ENCODE measurements around the gene MRTO4.
A peak's percentile ranks its signal among the peaks of the same experiment; 100 is the strongest.

MRTO4 gene

DNA sequence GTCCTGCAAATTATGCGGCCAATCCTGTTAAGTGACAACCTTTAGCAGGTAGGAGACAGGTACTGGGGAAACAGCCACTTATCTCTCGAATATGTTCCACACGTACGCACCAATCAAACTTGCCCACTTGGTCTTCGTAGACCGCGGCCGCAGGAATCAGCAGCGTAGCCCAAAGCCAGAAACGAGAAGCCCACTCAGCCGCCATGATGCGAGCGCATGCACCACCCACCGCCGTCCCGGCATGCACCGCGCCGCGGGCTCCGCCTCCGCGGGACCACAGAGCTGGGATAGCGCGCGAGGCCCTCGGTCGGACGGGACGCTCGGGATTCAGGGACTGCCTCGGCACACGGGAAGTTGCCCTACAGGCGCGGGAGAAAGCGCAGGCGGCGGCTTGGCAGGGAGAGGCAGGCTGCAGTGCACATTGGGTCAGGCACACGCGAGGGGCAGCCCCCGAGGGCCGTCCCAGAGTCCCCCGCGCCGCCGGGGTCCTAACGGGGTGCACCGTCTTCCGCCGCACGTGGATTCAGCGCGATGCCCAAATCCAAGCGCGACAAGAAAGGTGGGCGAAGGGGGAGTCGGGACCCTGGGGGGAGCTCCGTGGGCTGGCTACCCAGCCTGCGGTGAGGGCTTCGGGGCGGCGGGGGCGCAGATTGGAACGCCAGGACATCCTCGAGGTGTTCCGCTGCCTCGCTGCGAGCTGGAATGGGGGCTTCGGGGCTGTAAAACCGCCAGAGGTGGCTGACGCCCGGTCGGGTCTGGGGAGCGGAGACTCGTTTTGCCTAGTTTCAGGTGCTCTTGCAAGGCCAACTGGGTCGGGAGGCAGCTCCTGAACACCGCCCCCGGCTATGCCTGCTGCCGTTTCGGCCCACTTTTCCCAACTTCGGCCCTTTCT, at the start of gene MRTO4, which contains the start of gene EMC1:
MRTO4 (plus strand) TSS at position 501 of the 892 bp plus-strand sequence; CDS start at position 532, 31 bp downstream.
EMC1 (minus strand) TSS at position 220 of the 892 bp plus-strand sequence; CDS start at position 205, 15 bp downstream.
- Histone ChIP-seq H3K27me3 (ENCODE audit: control insufficient read depth in 2 of 2, insufficient read depth in 2 of 2, low read length in 2 of 2) (no peaks in the 10 kb centered on the region), H3K9me3 (ENCODE audit: control insufficient read depth in 2 of 2, low read length in 2 of 2) (no peaks in the 10 kb centered on the region), H3K4me1 (ENCODE audit: control insufficient read depth in 2 of 2, insufficient read depth in 2 of 2, low read length in 2 of 2) (peaks cover 14 to 17% of the 10 kb centered on the region in 2 donors), H3K9ac (ENCODE audit: low read depth in 1 of 2, low read length in 2 of 2) (peak within 1 kb of the TSS; percentile 89 to 90), H3K27ac (ENCODE audit: low read depth in 2 of 2, low read length in 2 of 2) (peak within 1 kb of the TSS; percentile 95 to 98), H3K4me3 (ENCODE audit: low read length in 2 of 2) (peak within 1 kb of the TSS; percentile 99), H3K36me3 (ENCODE audit: control insufficient read depth in 2 of 2, insufficient read depth in 2 of 2, low read length in 2 of 2) (peaks cover 6 to 7% of the 10 kb centered on the region in 2 donors)

DNA sequence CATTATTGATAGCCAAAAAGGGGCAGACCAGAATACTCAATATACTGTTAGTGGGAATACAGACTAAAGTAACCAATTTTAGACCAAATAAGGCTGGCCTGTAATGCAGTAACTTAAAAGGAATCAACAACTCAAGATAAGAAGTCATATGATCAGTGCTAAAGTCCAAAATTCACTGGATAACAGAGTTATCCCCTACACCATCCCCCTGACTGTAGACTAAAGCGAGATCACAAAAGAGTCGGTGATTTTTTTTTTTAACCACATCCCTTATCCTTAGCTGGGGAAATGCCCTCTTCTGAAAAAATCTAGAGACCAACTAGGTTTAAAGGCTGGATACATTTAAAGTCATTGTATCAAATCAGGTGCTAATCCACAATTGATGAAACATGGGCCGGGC, 49.2 kb upstream of the MRTO4 start:
- H3K9ac ChIP-seq (ENCODE audit: low read depth in 1 of 2, low read length in 2 of 2) = no peak overlapping the region
- no peaks in the 10 kb centered on the region for H3K27me3 ChIP-seq (ENCODE audit: control insufficient read depth in 2 of 2, insufficient read depth in 2 of 2, low read length in 2 of 2)
- H3K9me3 ChIP-seq (ENCODE audit: control insufficient read depth in 2 of 2, low read length in 2 of 2) = no peaks in the 10 kb centered on the region
- peaks cover 3 to 6% of the 10 kb centered on the region in 2 donors for H3K4me1 ChIP-seq (ENCODE audit: control insufficient read depth in 2 of 2, insufficient read depth in 2 of 2, low read length in 2 of 2)
- no peak overlapping the region for H3K4me3 ChIP-seq (ENCODE audit: low read length in 2 of 2)
- H3K27ac ChIP-seq (ENCODE audit: low read depth in 2 of 2, low read length in 2 of 2) = no peak overlapping the region
- peaks cover 19 to 37% of the 10 kb centered on the region in 2 donors for H3K36me3 ChIP-seq (ENCODE audit: control insufficient read depth in 2 of 2, insufficient read depth in 2 of 2, low read length in 2 of 2)

DNA sequence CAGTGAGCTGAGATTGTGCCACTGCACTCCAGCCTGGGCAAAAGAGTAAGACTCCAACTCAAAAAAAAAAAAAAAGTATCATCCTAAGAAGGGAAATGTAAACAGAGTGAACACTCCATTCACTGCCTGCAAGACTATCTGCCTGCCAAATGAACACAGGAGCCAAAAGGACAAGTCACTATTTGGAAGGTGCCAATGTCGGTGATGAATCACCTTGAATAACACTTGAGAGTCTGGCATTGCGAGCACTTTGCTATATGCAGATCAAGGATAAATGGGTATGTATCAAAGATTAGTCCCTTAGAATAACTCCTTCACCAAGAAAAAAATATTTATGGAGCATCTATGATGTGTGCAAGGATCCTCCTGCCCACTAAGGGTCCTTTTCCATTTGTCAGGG, 48.2 kb upstream of the MRTO4 start:
- no peak overlapping the region for H3K4me3 ChIP-seq (ENCODE audit: low read length in 2 of 2)
- no peak overlapping the region for H3K9ac ChIP-seq (ENCODE audit: low read depth in 1 of 2, low read length in 2 of 2)
- H3K9me3 ChIP-seq (ENCODE audit: control insufficient read depth in 2 of 2, low read length in 2 of 2) = no peaks in the 10 kb centered on the region
- H3K4me1 ChIP-seq (ENCODE audit: control insufficient read depth in 2 of 2, insufficient read depth in 2 of 2, low read length in 2 of 2) = peaks cover 4 to 6% of the 10 kb centered on the region in 2 donors
- H3K27me3 ChIP-seq (ENCODE audit: control insufficient read depth in 2 of 2, insufficient read depth in 2 of 2, low read length in 2 of 2) = no peaks in the 10 kb centered on the region
- H3K27ac ChIP-seq (ENCODE audit: low read depth in 2 of 2, low read length in 2 of 2) = no peak overlapping the region
- peaks cover 9 to 26% of the 10 kb centered on the region in 2 donors for H3K36me3 ChIP-seq (ENCODE audit: control insufficient read depth in 2 of 2, insufficient read depth in 2 of 2, low read length in 2 of 2)

- Histone ChIP-seq H3K9ac (ENCODE audit: low read depth in 1 of 2, low read length in 2 of 2) (no peak overlapping the region), H3K27me3 (ENCODE audit: control insufficient read depth in 2 of 2, insufficient read depth in 2 of 2, low read length in 2 of 2) (no peaks in the 10 kb centered on the region), H3K4me1 (ENCODE audit: control insufficient read depth in 2 of 2, insufficient read depth in 2 of 2, low read length in 2 of 2) (peaks cover 12% of the 10 kb centered on the region in 2 donors), H3K36me3 (ENCODE audit: control insufficient read depth in 2 of 2, insufficient read depth in 2 of 2, low read length in 2 of 2) (peaks cover 3 to 14% of the 10 kb centered on the region in 2 donors), H3K27ac (ENCODE audit: low read depth in 2 of 2, low read length in 2 of 2) (no peak overlapping the region), H3K9me3 (ENCODE audit: control insufficient read depth in 2 of 2, low read length in 2 of 2) (no peaks in the 10 kb centered on the region), H3K4me3 (ENCODE audit: low read length in 2 of 2) (no peak overlapping the region)
Measured at GRCh38 chr1:19204446-19205266, 46.9 kb upstream of the MRTO4 start.

GRCh38 chr1:19205403-19205802, 46.2 kb upstream of the MRTO4 start:
- Histone ChIP-seq H3K9me3 (ENCODE audit: control insufficient read depth in 2 of 2, low read length in 2 of 2) (no peaks in the 10 kb centered on the region), H3K4me3 (ENCODE audit: low read length in 2 of 2) (no peak overlapping the region), H3K27me3 (ENCODE audit: control insufficient read depth in 2 of 2, insufficient read depth in 2 of 2, low read length in 2 of 2) (no peaks in the 10 kb centered on the region), H3K27ac (ENCODE audit: low read depth in 2 of 2, low read length in 2 of 2) (no peak overlapping the region), H3K4me1 (ENCODE audit: control insufficient read depth in 2 of 2, insufficient read depth in 2 of 2, low read length in 2 of 2) (peaks cover 12% of the 10 kb centered on the region in 2 donors), H3K9ac (ENCODE audit: low read depth in 1 of 2, low read length in 2 of 2) (no peak overlapping the region), H3K36me3 (ENCODE audit: control insufficient read depth in 2 of 2, insufficient read depth in 2 of 2, low read length in 2 of 2) (peaks cover 0 to 7% of the 10 kb centered on the region in 2 donors)

GRCh38 chr1:19205845-19206244, 45.8 kb upstream of the MRTO4 start:
- peaks cover 12 to 16% of the 10 kb centered on the region in 2 donors for H3K4me1 ChIP-seq (ENCODE audit: control insufficient read depth in 2 of 2, insufficient read depth in 2 of 2, low read length in 2 of 2)
- no peaks in the 10 kb centered on the region for H3K9me3 ChIP-seq (ENCODE audit: control insufficient read depth in 2 of 2, low read length in 2 of 2)
- H3K9ac ChIP-seq (ENCODE audit: low read depth in 1 of 2, low read length in 2 of 2) = no peak overlapping the region
- no peak overlapping the region for H3K4me3 ChIP-seq (ENCODE audit: low read length in 2 of 2)
- no peaks in the 10 kb centered on the region for H3K27me3 ChIP-seq (ENCODE audit: control insufficient read depth in 2 of 2, insufficient read depth in 2 of 2, low read length in 2 of 2)
- H3K27ac ChIP-seq (ENCODE audit: low read depth in 2 of 2, low read length in 2 of 2) = no peak overlapping the region
- H3K36me3 ChIP-seq (ENCODE audit: control insufficient read depth in 2 of 2, insufficient read depth in 2 of 2, low read length in 2 of 2) = peaks cover 0 to 6% of the 10 kb centered on the region in 2 donors

DNA sequence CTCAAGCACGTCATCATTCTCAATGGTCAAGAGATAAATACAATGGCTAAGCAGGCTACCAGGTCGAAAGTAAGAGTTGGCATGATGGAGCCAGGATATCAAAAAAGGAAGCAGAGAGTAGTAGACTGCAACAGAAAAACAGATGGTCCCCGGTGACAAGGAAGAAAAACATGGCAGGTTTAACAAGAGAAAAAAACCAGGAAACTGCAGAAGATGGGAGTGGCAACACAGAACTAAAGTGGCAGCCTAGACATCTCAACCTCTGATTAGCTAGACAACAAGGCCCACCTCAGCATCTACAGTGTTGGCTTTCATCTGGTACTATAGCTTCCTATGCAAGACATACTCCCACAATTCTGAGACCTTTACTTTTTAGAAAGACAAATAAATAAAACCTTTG, 44.7 kb upstream of the MRTO4 start:
- H3K36me3 ChIP-seq (ENCODE audit: control insufficient read depth in 2 of 2, insufficient read depth in 2 of 2, low read length in 2 of 2) = no peaks in the 10 kb centered on the region
- H3K27ac ChIP-seq (ENCODE audit: low read depth in 2 of 2, low read length in 2 of 2) = peak overlapping the region in 1 of 2 donors; percentile 5
- no peaks in the 10 kb centered on the region for H3K27me3 ChIP-seq (ENCODE audit: control insufficient read depth in 2 of 2, insufficient read depth in 2 of 2, low read length in 2 of 2)
- H3K4me3 ChIP-seq (ENCODE audit: low read length in 2 of 2) = no peak overlapping the region
- no peaks in the 10 kb centered on the region for H3K9me3 ChIP-seq (ENCODE audit: control insufficient read depth in 2 of 2, low read length in 2 of 2)
- peaks cover 20 to 27% of the 10 kb centered on the region in 2 donors for H3K4me1 ChIP-seq (ENCODE audit: control insufficient read depth in 2 of 2, insufficient read depth in 2 of 2, low read length in 2 of 2)
- no peak overlapping the region for H3K9ac ChIP-seq (ENCODE audit: low read depth in 1 of 2, low read length in 2 of 2)

GRCh38 chr1:19208710-19209438, 42.7 kb upstream of the MRTO4 start:
- Histone ChIP-seq H3K9me3 (ENCODE audit: control insufficient read depth in 2 of 2, low read length in 2 of 2) (no peaks in the 10 kb centered on the region), H3K4me1 (ENCODE audit: control insufficient read depth in 2 of 2, insufficient read depth in 2 of 2, low read length in 2 of 2) (peaks cover 14 to 27% of the 10 kb centered on the region in 2 donors), H3K4me3 (ENCODE audit: low read length in 2 of 2) (peak overlapping the region; percentile 95 to 99), H3K27ac (ENCODE audit: low read depth in 2 of 2, low read length in 2 of 2) (peak overlapping the region; percentile 91 to 95), H3K9ac (ENCODE audit: low read depth in 1 of 2, low read length in 2 of 2) (peak overlapping the region; percentile 88 to 91), H3K36me3 (ENCODE audit: control insufficient read depth in 2 of 2, insufficient read depth in 2 of 2, low read length in 2 of 2) (peaks cover 0 to 5% of the 10 kb centered on the region in 2 donors), H3K27me3 (ENCODE audit: control insufficient read depth in 2 of 2, insufficient read depth in 2 of 2, low read length in 2 of 2) (no peaks in the 10 kb centered on the region)

DNA sequence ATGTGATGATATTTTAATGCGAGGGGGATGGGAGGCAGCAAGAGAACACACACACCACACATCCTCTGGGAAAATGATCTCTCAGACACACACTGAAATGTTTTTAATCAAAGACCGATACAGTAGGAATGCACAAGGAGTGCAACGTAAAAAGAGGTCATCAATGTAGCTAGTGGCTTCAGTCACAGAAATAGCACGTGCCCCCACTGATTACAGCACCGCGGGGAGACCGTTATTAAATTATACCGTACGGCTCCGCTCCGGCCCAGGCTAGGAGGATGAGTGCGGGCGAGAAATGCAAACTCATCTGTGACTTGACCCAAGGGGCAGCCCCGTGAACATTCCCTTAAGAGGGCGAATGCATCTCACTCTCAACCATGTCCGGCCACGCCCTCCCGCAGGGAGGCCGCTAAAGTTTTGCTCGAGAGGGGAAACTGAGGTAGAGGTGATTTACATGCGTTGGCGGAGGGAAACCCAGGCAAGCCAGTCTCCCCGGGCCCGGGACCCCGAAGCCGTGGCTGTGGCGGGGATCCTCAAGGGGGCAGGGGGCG, 42.1 kb upstream of the MRTO4 start:
- Histone ChIP-seq H3K9ac (ENCODE audit: low read depth in 1 of 2, low read length in 2 of 2) (peak overlapping the region; percentile 88 to 91), H3K4me3 (ENCODE audit: low read length in 2 of 2) (peak overlapping the region; percentile 95 to 99), H3K27me3 (ENCODE audit: control insufficient read depth in 2 of 2, insufficient read depth in 2 of 2, low read length in 2 of 2) (no peaks in the 10 kb centered on the region), H3K4me1 (ENCODE audit: control insufficient read depth in 2 of 2, insufficient read depth in 2 of 2, low read length in 2 of 2) (peaks cover 14 to 27% of the 10 kb centered on the region in 2 donors), H3K36me3 (ENCODE audit: control insufficient read depth in 2 of 2, insufficient read depth in 2 of 2, low read length in 2 of 2) (peaks cover 0 to 9% of the 10 kb centered on the region in 2 donors), H3K27ac (ENCODE audit: low read depth in 2 of 2, low read length in 2 of 2) (peak overlapping the region; percentile 91 to 95), H3K9me3 (ENCODE audit: control insufficient read depth in 2 of 2, low read length in 2 of 2) (no peaks in the 10 kb centered on the region)
